Common myeloid progenitor, CD34-positive (primary cell): ENCODE data around the gene SCFD1.

ENCODE experiments used
- CTCF ChIA-PET: fragments of 350-600 bp; sonication (Branson Sonifier 250); formaldehyde crosslinking; loops from one replicate; lab custom pipeline; 2021; ENCODE audit warnings: antibody characterized with exemption; lab: Charles Lee
- POLR2A ChIA-PET: fragments of 350-600 bp; sonication (Branson Sonifier 250); formaldehyde crosslinking; loops from one replicate; lab custom pipeline; 2021; ENCODE audit warnings: antibody characterized with exemption; lab: Charles Lee
- DNase-seq, 3 donors: peaks; one replicate each; pipeline versions ENCODE4 v3.0.0 to v3.0.0-alpha.2; 2013
- H3K27ac ChIP-seq, 2 experiments: 1 replicate in 1 of 2; 2 replicates in 1 of 2; pipeline ENCODE4 v1.7.0; 2013; ENCODE audit warnings: inconsistent platforms in 2 of 2, low read length in 2 of 2, mild to moderate bottlenecking in 2 of 2, low read depth in 1 of 2, moderate library complexity in 1 of 2; ENCODE audit not compliant: severe bottlenecking in 2 of 2, insufficient read depth in 1 of 2, poor library complexity in 1 of 2
- H3K27me3 ChIP-seq, 5 experiments: replicated peaks in 2 of 5; 1 replicate in 3 of 5; 2 replicates in 2 of 5; pipeline versions ENCODE4 v1.6.1 to v1.7.0; 2013; ENCODE audit warnings: low read length in 4 of 5, mild to moderate bottlenecking in 2 of 5, moderate library complexity in 2 of 5, inconsistent platforms in 1 of 5; ENCODE audit not compliant: insufficient read depth in 5 of 5, control insufficient read depth in 4 of 5
- H3K36me3 ChIP-seq, 4 experiments: 1 replicate in 2 of 4; 2 replicates in 2 of 4; pipeline versions ENCODE4 v1.6.1 to v1.7.0; 2013; ENCODE audit warnings: low read length in 3 of 4, control low read depth in 1 of 4, mild to moderate bottlenecking in 1 of 4; ENCODE audit not compliant: control insufficient read depth in 4 of 4, insufficient read depth in 4 of 4
- H3K4me1 ChIP-seq, 4 experiments: 1 replicate in 3 of 4; 2 replicates in 1 of 4; pipeline versions ENCODE4 v1.6.1 to v1.7.1; 2013; ENCODE audit warnings: low read length in 3 of 4, mild to moderate bottlenecking in 3 of 4, control low read depth in 1 of 4, inconsistent platforms in 1 of 4, moderate library complexity in 1 of 4; ENCODE audit not compliant: control insufficient read depth in 4 of 4, insufficient read depth in 4 of 4; ENCODE audit errors: control extremely low read depth in 1 of 4
- H3K4me3 ChIP-seq, 7 experiments: 1 replicate in 4 of 7; 2 replicates in 3 of 7; pipeline versions ENCODE4 v1.5.1 to v1.7.0; 2013; ENCODE audit warnings: mild to moderate bottlenecking in 7 of 7, low read length in 6 of 7, moderate library complexity in 6 of 7, inconsistent platforms in 2 of 7, low read depth in 2 of 7, control low read depth in 1 of 7; ENCODE audit not compliant: insufficient read depth in 4 of 7, control insufficient read depth in 1 of 7; ENCODE audit errors: extremely low read depth in 1 of 7
- H3K9me3 ChIP-seq, 5 experiments: 1 replicate in 4 of 5; 2 replicates in 1 of 5; pipeline versions ENCODE4 v1.6.1 to v1.7.1; 2013; ENCODE audit warnings: low read length in 4 of 5, mild to moderate bottlenecking in 2 of 5, inconsistent platforms in 1 of 5, low read depth in 1 of 5, moderate library complexity in 1 of 5; ENCODE audit not compliant: control insufficient read depth in 4 of 5, insufficient read depth in 2 of 5; ENCODE audit errors: control extremely low read depth in 1 of 5
- WGBS: methylation state at CpG from one replicate; pipeline ENCODE4 v1.1.5; 2013; ENCODE audit not compliant: insufficient coverage; 5-methylcytosine and 5-hydroxymethylcytosine counted together

The SCFD1 gene

DNA sequence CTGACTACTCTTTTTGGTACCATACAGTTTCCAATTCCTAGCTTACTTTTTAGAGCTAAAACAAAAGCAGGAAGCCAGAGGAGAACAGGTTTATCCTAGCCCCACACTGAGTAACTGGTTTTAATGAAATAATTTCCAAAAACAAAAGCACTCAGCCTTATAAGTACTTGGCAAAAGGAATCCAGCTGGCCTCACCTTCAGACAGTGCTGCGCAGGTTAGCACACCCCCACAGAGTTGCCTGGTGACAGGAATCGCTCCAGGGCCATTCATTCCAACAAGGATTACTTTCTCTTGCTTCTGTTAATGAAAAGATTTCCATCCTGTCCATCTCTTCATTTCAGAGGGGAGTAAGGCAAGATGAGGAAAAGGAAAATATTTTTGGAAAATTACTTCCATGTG, 84.6 kb downstream of the SCFD1 start:
- H3K36me3 ChIP-seq: peaks cover 6 to 24% (median 14%) of the 10 kb centered on the region in 4 experiments
- POLR2A ChIA-PET: no interaction called here
- 90% methylated on average over 1 of the region's 2 CpGs for WGBS

DNA sequence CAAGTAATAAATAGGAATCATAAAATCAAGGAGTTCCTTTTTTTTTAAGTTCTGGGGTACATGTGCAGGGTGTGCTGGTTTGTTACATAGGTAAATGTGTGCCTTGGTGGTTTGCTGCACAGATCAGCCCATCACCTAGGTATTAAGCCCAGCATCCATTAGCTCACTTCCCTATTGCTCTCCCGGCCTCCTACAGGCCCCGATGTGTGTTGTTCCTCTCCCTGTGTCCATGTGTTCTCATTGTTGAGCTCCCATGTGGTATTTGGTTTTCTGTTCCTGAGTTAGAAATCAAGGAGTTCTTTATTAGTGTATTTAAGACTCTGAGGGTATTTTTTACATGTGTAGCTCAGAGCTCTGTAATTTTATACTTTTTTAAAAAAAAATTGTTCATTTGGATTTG, 86.0 kb downstream of the SCFD1 start:
- CTCF ChIA-PET: interaction anchor here (0.7 to 0.9 kb wide), 2 partner anchors 10 to 48 kb away, joined by 3 read pairs; no protein-coding TSS in a partner anchor
- H3K9me3 ChIP-seq: no peaks in the 10 kb centered on the region
- DNase-seq: no peak
- peaks cover 3 to 22% (median 14%) of the 10 kb centered on the region in 4 experiments for H3K36me3 ChIP-seq
- no peak overlapping the region for H3K4me3 ChIP-seq
- no peaks in the 10 kb centered on the region for H3K27me3 ChIP-seq
- no CpG with 5 or more reads among the region's 2 CpGs for whole genome bisulfite sequencing
- POLR2A ChIA-PET: no interaction called here
- no peak overlapping the region for H3K27ac ChIP-seq
- H3K4me1 ChIP-seq: no peaks in the 10 kb centered on the region

More for the DNA sequence above, 84.6 kb downstream of the SCFD1 start:
- Histone ChIP-seq H3K4me3 (no peak overlapping the region), H3K27me3 (no peaks in the 10 kb centered on the region), H3K4me1 (no peaks in the 10 kb centered on the region), H3K27ac (no peak overlapping the region), H3K9me3 (no peaks in the 10 kb centered on the region)
- no peak for DNase-seq
- CTCF ChIA-PET: interaction anchor here (1.2 to 1.5 kb wide), 2 partner anchors 10 to 24 kb away, joined by 3 read pairs; no protein-coding TSS in a partner anchor

DNA sequence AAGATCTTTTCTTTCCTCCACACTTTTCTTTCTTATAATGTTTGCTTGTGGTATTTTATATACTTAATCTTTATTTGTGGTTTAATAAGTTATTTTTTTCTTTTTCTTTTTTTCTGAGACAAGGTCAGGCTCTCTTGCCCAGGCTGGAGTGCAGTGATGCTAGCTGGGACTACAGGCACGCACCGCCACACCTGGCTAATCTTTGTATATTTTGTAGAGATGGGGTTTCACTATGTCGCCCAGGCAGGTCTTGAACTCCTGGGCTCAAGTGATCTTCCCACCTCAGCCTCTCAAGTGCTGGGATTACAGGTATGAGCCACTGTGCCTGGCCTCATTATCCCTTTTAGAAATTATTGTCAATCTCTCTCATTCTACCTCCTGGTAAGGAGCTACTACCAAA, 87.1 kb downstream of the SCFD1 start:
- peaks cover 3 to 22% (median 14%) of the 10 kb centered on the region in 4 experiments for H3K36me3 ChIP-seq
- no peak for DNase-seq
- 100% methylated on average over 1 of the region's 3 CpGs for WGBS
- no peaks in the 10 kb centered on the region for H3K9me3 ChIP-seq
- H3K27me3 ChIP-seq: no peaks in the 10 kb centered on the region
- POLR2A ChIA-PET: no interaction called here
- no peaks in the 10 kb centered on the region for H3K4me1 ChIP-seq
- H3K4me3 ChIP-seq: no peak overlapping the region
- CTCF ChIA-PET: no interaction called here
- H3K27ac ChIP-seq: no peak overlapping the region

DNA sequence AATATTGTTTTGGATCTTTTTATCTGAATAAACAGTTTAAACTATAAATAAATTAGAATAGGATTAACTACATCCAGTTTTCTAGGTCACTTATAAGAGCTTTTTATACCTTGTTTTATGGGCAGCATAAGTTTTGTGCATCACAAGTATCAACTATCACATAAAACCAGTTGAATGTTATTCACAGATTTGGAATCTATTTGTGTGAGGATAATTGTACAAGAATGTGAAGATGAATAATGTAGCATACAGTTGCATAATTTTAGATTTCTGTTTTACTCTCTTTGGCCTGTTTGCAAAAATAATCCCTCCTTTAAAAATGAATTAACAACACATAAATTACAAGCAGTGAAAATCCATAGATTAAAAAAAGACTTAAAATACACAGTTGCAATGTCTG, 88.8 kb downstream of the SCFD1 start:
- Histone ChIP-seq H3K27ac (no peak overlapping the region), H3K27me3 (no peaks in the 10 kb centered on the region), H3K4me1 (no peaks in the 10 kb centered on the region), H3K36me3 (peaks cover 6 to 21% (median 15%) of the 10 kb centered on the region in 4 experiments), H3K9me3 (no peaks in the 10 kb centered on the region), H3K4me3 (no peak overlapping the region)
- DNase-seq: no peak
- ChIA-PET POLR2A (no interaction called here), CTCF (no interaction called here)

DNA sequence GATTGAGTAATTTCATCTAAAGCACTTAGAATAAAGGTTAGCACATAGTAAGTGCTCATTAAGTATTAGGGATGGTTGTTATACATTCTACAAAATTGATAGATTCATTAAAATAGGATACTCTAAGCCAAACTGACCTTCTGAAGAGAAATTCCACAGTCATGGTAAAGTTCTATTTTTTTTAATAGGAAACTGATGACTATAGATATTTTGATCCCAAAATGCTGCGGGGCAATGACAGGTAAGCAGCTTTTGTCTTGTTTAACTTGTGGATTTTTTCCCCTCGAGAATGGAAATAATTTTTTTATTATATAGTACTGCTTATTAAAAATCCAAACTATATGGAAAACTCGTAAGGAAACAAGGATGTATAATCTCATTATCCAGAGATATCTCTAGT, 97.0 kb downstream of the SCFD1 start:
- POLR2A ChIA-PET: no interaction called here
- CTCF ChIA-PET: no interaction called here
- H3K4me1 ChIP-seq: no peaks in the 10 kb centered on the region
- no peak overlapping the region for H3K27ac ChIP-seq
- no CpG with 5 or more reads among the region's 3 CpGs for WGBS
- no peak overlapping the region for H3K4me3 ChIP-seq
- no peaks in the 10 kb centered on the region for H3K9me3 ChIP-seq
- no peak for DNase-seq
- H3K27me3 ChIP-seq: no peaks in the 10 kb centered on the region
- H3K36me3 ChIP-seq: peaks cover 6 to 34% (median 15%) of the 10 kb centered on the region in 4 experiments

DNA sequence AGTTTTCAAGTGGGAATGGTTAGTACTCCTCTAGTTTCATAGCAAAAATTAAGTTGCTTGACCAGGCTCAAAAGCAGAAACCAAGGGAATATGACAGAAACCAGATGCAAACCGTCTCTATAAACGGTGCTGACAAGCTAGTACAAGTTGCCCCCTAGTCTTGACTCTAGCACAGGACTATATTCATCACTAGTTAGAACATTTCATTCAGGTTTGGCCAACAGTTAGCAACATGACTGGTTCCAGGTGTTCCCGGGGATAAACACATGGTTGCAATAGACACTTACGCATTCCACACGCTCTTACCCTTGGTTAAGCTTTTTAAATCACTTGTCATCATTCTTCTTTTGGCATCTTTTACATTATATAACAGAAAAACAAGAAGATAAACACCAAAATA, 103.6 kb downstream of the SCFD1 start:
- POLR2A ChIA-PET: no interaction called here
- WGBS: 100% methylated on average over 3 of the region's 5 CpGs
- Histone ChIP-seq H3K36me3 (peaks cover 16 to 55% (median 28%) of the 10 kb centered on the region in 4 experiments), H3K9me3 (peaks cover 0 to 6% (median 2%) of the 10 kb centered on the region in 5 experiments), H3K27me3 (no peaks in the 10 kb centered on the region), H3K27ac (no peak overlapping the region), H3K4me3 (no peak overlapping the region), H3K4me1 (no peaks in the 10 kb centered on the region)
- CTCF ChIA-PET: no interaction called here
- no peak for DNase-seq

DNA sequence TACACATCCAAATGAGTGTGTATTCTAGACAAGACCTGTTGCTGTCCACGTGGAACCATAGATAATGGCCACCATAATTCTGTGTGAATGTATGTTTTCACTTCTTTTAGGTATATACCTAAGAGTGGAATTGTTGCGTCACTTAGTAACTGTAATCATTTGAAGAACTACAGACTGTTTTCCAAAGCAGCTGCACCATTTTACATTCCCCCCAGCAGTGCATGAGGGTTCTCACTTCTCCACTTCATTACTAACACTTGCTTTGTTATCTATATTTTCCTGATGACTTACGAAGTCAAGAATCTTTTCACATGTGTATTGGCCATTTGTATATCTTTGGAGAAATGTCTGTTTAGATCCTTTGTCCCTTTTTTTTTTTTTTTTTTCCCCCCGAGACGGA, 106.4 kb downstream of the SCFD1 start:
- no peak overlapping the region for H3K4me3 ChIP-seq
- H3K4me1 ChIP-seq: no peaks in the 10 kb centered on the region
- no peak for DNase-seq
- POLR2A ChIA-PET: interaction anchor here (0.7 kb wide), 1 partner anchor 42 kb away, joined by 4 read pairs; no protein-coding TSS in a partner anchor
- no peak overlapping the region for H3K27ac ChIP-seq
- H3K27me3 ChIP-seq: no peaks in the 10 kb centered on the region
- 100% methylated on average over 1 of the region's 5 CpGs for WGBS
- H3K9me3 ChIP-seq: peaks cover 0 to 6% (median 2%) of the 10 kb centered on the region in 5 experiments
- CTCF ChIA-PET: no interaction called here
- H3K36me3 ChIP-seq: peaks cover 13 to 47% (median 24%) of the 10 kb centered on the region in 4 experiments
